ENCODE measurements around the gene SNX2. TPM values are rescaled to one million over a fixed set of nuclear protein-coding genes. Genes with fewer than 3 reads are reported as not detected.
A peak's percentile ranks its signal among the peaks of the same experiment; 100 is the strongest.

Gene SNX2
- total and polyA plus RNA-seq, 4 donors, result 77.1 to 104 (median 90.5) TPM

- no peak for DNase-seq (ENCODE audit: low read depth in 4 of 6, low spot score in 6 of 6)
- Histone ChIP-seq H3K27me3 (ENCODE audit: control insufficient read depth, insufficient read depth, low read length) (no peaks in the 10 kb centered on the region), H3K4me1 (ENCODE audit: control insufficient read depth, insufficient read depth, low read length) (no peaks in the 10 kb centered on the region), H3K4me3 (ENCODE audit: low read depth, low read length) (no peak overlapping the region), H3K9me3 (ENCODE audit: control insufficient read depth, insufficient read depth, low read length) (peaks cover 8% of the 10 kb centered on the region), H3K36me3 (ENCODE audit: control insufficient read depth, insufficient read depth, low read length) (no peaks in the 10 kb centered on the region), H3K27ac (ENCODE audit: low read depth, low read length) (no peak overlapping the region)
- WGBS (ENCODE audit: insufficient coverage), result no CpG with 5 or more reads among the region's 1 CpG
Measured at GRCh38 chr5:122785294-122785693, 10.4 kb downstream of the SNX2 start.

GRCh38 chr5:122788371-122788770, 13.5 kb downstream of the SNX2 start:
- no peak overlapping the region for H3K4me3 ChIP-seq (ENCODE audit: low read depth, low read length)
- no peaks in the 10 kb centered on the region for H3K4me1 ChIP-seq (ENCODE audit: control insufficient read depth, insufficient read depth, low read length)
- H3K27ac ChIP-seq (ENCODE audit: low read depth, low read length), result no peak overlapping the region
- H3K36me3 ChIP-seq (ENCODE audit: control insufficient read depth, insufficient read depth, low read length), result no peaks in the 10 kb centered on the region
- DNase-seq (ENCODE audit: low read depth in 4 of 6, low spot score in 6 of 6), result no peak
- WGBS (ENCODE audit: insufficient coverage), result no CpG with 5 or more reads among the region's 1 CpG
- peaks cover 8% of the 10 kb centered on the region for H3K9me3 ChIP-seq (ENCODE audit: control insufficient read depth, insufficient read depth, low read length)
- no peaks in the 10 kb centered on the region for H3K27me3 ChIP-seq (ENCODE audit: control insufficient read depth, insufficient read depth, low read length)

GRCh38 chr5:122788996-122789395, 14.1 kb downstream of the SNX2 start:
- Histone ChIP-seq H3K27ac (ENCODE audit: low read depth, low read length) (no peak overlapping the region), H3K36me3 (ENCODE audit: control insufficient read depth, insufficient read depth, low read length) (no peaks in the 10 kb centered on the region), H3K9me3 (ENCODE audit: control insufficient read depth, insufficient read depth, low read length) (peaks cover 8% of the 10 kb centered on the region), H3K4me3 (ENCODE audit: low read depth, low read length) (no peak overlapping the region), H3K27me3 (ENCODE audit: control insufficient read depth, insufficient read depth, low read length) (no peaks in the 10 kb centered on the region), H3K4me1 (ENCODE audit: control insufficient read depth, insufficient read depth, low read length) (no peaks in the 10 kb centered on the region)
- no peak for DNase-seq (ENCODE audit: low read depth in 4 of 6, low spot score in 6 of 6)

GRCh38 chr5:122789461-122790171, 14.7 kb downstream of the SNX2 start:
- Histone ChIP-seq H3K9me3 (ENCODE audit: control insufficient read depth, insufficient read depth, low read length) (peaks cover 8% of the 10 kb centered on the region), H3K27me3 (ENCODE audit: control insufficient read depth, insufficient read depth, low read length) (no peaks in the 10 kb centered on the region), H3K27ac (ENCODE audit: low read depth, low read length) (no peak overlapping the region), H3K36me3 (ENCODE audit: control insufficient read depth, insufficient read depth, low read length) (no peaks in the 10 kb centered on the region), H3K4me3 (ENCODE audit: low read depth, low read length) (no peak overlapping the region), H3K4me1 (ENCODE audit: control insufficient read depth, insufficient read depth, low read length) (no peaks in the 10 kb centered on the region)
- no peak for DNase-seq (ENCODE audit: low read depth in 4 of 6, low spot score in 6 of 6)
- WGBS (ENCODE audit: insufficient coverage), result 83% methylated on average over 1 of the region's 5 CpGs

GRCh38 chr5:122790354-122791103, 15.6 kb downstream of the SNX2 start:
- Histone ChIP-seq H3K9me3 (ENCODE audit: control insufficient read depth, insufficient read depth, low read length) (peaks cover 5% of the 10 kb centered on the region), H3K36me3 (ENCODE audit: control insufficient read depth, insufficient read depth, low read length) (no peaks in the 10 kb centered on the region), H3K27ac (ENCODE audit: low read depth, low read length) (no peak overlapping the region), H3K4me3 (ENCODE audit: low read depth, low read length) (no peak overlapping the region), H3K4me1 (ENCODE audit: control insufficient read depth, insufficient read depth, low read length) (no peaks in the 10 kb centered on the region), H3K27me3 (ENCODE audit: control insufficient read depth, insufficient read depth, low read length) (no peaks in the 10 kb centered on the region)
- DNase-seq (ENCODE audit: low read depth in 4 of 6, low spot score in 6 of 6), result no peak
- 100% methylated on average over 1 of the region's 5 CpGs for WGBS (ENCODE audit: insufficient coverage)

GRCh38 chr5:122805481-122805880, 30.6 kb downstream of the SNX2 start:
- no peaks in the 10 kb centered on the region for H3K4me1 ChIP-seq (ENCODE audit: control insufficient read depth, insufficient read depth, low read length)
- no peak overlapping the region for H3K27ac ChIP-seq (ENCODE audit: low read depth, low read length)
- WGBS (ENCODE audit: insufficient coverage), result no CpG with 5 or more reads among the region's 2 CpGs
- no peak overlapping the region for H3K4me3 ChIP-seq (ENCODE audit: low read depth, low read length)
- no peaks in the 10 kb centered on the region for H3K27me3 ChIP-seq (ENCODE audit: control insufficient read depth, insufficient read depth, low read length)
- no peak for DNase-seq (ENCODE audit: low read depth in 4 of 6, low spot score in 6 of 6)
- H3K9me3 ChIP-seq (ENCODE audit: control insufficient read depth, insufficient read depth, low read length), result no peaks in the 10 kb centered on the region
- peaks cover 11% of the 10 kb centered on the region for H3K36me3 ChIP-seq (ENCODE audit: control insufficient read depth, insufficient read depth, low read length)

- Histone ChIP-seq H3K9me3 (ENCODE audit: control insufficient read depth, insufficient read depth, low read length) (no peaks in the 10 kb centered on the region), H3K27ac (ENCODE audit: low read depth, low read length) (no peak overlapping the region), H3K4me1 (ENCODE audit: control insufficient read depth, insufficient read depth, low read length) (no peaks in the 10 kb centered on the region), H3K27me3 (ENCODE audit: control insufficient read depth, insufficient read depth, low read length) (no peaks in the 10 kb centered on the region), H3K4me3 (ENCODE audit: low read depth, low read length) (no peak overlapping the region), H3K36me3 (ENCODE audit: control insufficient read depth, insufficient read depth, low read length) (peaks cover 7% of the 10 kb centered on the region)
- no CpG with 5 or more reads among the region's 2 CpGs for WGBS (ENCODE audit: insufficient coverage)
- no peak for DNase-seq (ENCODE audit: low read depth in 4 of 6, low spot score in 6 of 6)
Measured at GRCh38 chr5:122810405-122810804, 35.5 kb downstream of the SNX2 start.

GRCh38 chr5:122815218-122815767, 40.4 kb downstream of the SNX2 start:
- WGBS (ENCODE audit: insufficient coverage), result no CpG with 5 or more reads among the region's 3 CpGs
- H3K27ac ChIP-seq (ENCODE audit: low read depth, low read length), result no peak overlapping the region

GRCh38 chr5:122816756-122817155, 41.9 kb downstream of the SNX2 start:
- DNase-seq (ENCODE audit: low read depth in 4 of 6, low spot score in 6 of 6), result peak in 1 of 6 donors; percentile 33
- 33% methylated on average over 5 of the region's 5 CpGs for WGBS (ENCODE audit: insufficient coverage)
- Histone ChIP-seq H3K9me3 (ENCODE audit: control insufficient read depth, insufficient read depth, low read length) (no peaks in the 10 kb centered on the region), H3K27me3 (ENCODE audit: control insufficient read depth, insufficient read depth, low read length) (no peaks in the 10 kb centered on the region), H3K36me3 (ENCODE audit: control insufficient read depth, insufficient read depth, low read length) (peaks cover 8% of the 10 kb centered on the region), H3K4me3 (ENCODE audit: low read depth, low read length) (no peak overlapping the region), H3K27ac (ENCODE audit: low read depth, low read length) (no peak overlapping the region), H3K4me1 (ENCODE audit: control insufficient read depth, insufficient read depth, low read length) (no peaks in the 10 kb centered on the region)

More at GRCh38 chr5:122815218-122815767, 40.4 kb downstream of the SNX2 start:
- Histone ChIP-seq H3K36me3 (ENCODE audit: control insufficient read depth, insufficient read depth, low read length) (peaks cover 3% of the 10 kb centered on the region), H3K4me3 (ENCODE audit: low read depth, low read length) (no peak overlapping the region), H3K27me3 (ENCODE audit: control insufficient read depth, insufficient read depth, low read length) (no peaks in the 10 kb centered on the region), H3K9me3 (ENCODE audit: control insufficient read depth, insufficient read depth, low read length) (no peaks in the 10 kb centered on the region), H3K4me1 (ENCODE audit: control insufficient read depth, insufficient read depth, low read length) (no peaks in the 10 kb centered on the region)
- no peak for DNase-seq (ENCODE audit: low read depth in 4 of 6, low spot score in 6 of 6)
